NCI-H1694 treated with DMSO at 0.1 percent for 48 hours (cell line): ENCODE measurements around the gene MORF4L1.
"Not testable (repeated sequence)": the region's sequence is repeated elsewhere in the genome, so short reads cannot be mapped to it uniquely, and the experiment has no call there.

Experiments used
- DNase-seq: peaks from one replicate; lab custom pipeline; 2025; lab: John Stamatoyannopoulos, UW

The MORF4L1 gene

DNA sequence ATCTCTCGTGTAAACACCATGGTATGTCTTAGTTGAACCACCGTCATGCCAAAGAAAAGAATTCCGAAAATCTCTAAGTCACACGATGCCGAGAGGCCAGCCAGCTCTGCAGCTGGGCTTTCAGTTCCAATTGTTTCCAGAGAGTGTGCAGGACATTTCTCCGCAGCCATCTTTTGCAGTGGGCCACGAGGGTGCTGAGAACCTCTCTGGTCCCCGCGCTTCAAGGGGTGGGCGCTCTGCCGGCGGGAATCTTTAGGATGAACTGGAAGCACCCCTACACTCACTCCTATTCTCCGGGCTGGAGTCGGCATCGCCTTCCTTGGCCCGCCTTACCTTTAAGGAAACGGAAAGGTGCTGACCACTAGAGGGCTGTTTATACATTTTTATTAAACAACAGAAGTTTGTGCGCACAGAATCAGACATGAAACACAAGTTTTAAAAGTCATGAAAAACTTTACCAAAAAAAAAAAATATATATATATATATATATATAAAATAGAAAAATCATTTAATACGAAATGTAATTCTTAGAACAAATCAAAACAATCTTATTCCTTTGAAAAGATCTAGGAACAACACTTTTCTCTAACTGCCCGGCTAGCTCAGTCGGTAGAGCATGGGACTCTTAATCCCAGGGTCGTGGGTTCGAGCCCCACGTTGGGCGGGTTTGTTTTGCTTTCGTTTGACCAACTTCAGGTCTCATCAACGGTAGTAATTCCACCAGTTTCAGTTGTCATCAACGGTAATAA is 12.5 kb upstream of the MORF4L1 start:
- peak; percentile 76 for DNase-seq

DNA sequence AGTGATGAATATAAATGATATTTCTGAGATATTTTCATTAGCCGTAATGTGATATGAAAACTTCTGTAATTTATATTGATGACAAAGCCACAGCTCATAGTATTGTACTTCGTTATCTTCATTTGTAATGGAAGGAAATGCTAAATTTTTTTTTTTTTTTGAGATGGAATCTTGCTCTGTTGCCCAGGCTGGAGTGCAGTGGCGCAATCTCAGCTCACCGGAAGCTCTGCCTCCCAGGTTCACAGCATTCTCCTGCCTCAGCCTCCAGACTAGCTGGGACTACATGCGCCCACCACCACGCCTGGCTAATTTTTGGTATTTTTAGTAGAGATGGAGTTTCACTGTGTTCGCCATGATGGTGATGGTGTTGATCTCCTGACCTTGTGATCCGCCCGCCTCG is 7.1 kb upstream of the MORF4L1 start:
- not testable (repeated sequence) for DNase-seq

DNA sequence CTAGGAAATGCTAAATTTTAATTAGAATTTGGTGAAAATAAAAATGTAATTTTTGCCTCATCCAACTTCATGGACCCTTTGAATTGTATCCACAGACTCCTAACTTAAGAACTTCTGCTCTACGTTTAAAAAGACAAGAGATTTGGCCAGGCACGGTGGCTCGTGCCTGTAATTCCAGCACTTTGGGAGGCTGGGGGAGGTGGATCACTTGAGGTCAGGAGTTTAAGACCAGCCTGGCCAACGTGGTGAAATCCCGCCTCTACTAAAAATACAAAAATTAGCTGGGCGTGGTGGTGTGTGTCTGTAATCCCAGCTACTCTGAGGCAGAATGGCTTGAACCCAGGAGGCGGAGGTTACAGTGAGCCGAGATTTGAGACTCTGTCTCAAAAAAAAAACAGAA is 6.7 kb upstream of the MORF4L1 start:
- not testable (repeated sequence) for DNase-seq

DNA sequence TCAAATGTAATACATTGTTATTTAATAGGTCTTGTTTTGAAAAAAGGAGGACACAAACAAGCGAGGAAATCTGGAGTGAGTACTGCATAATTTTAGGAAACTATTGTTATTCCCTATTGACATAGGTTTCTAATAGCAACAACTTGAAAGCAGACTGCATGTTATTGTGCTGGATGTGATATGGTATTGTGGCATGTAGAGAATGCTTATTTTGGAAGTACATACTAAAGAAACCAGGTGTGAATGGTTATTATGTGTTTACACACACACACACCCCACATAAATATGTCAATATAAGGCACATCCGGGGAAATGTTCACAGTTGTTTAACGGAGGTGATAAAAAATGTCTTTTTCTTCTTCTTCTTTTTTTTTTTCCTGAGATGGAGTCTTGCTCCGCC is 5.9 kb upstream of the MORF4L1 start:
- DNase-seq, result no peak

DNA sequence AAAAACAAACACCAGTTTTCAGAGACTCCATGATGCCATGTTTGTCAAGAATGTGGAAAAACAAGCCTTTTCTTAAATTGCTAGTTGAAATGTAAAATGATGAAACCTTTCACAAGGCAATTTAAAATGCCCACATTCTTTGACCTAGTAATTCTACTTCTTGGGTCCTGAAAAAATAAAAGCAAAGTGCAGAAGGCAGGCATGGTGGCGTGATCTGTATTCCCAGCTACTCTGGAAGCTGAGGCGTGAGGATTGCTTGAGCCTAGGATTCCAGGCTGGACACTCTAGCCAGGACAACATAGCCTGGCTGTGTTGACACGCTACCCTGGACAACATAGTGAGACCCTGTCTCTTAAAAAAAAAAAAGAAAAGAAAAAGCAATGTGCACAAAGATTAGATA is 4.3 kb upstream of the MORF4L1 start:
- DNase-seq, result no peak

DNA sequence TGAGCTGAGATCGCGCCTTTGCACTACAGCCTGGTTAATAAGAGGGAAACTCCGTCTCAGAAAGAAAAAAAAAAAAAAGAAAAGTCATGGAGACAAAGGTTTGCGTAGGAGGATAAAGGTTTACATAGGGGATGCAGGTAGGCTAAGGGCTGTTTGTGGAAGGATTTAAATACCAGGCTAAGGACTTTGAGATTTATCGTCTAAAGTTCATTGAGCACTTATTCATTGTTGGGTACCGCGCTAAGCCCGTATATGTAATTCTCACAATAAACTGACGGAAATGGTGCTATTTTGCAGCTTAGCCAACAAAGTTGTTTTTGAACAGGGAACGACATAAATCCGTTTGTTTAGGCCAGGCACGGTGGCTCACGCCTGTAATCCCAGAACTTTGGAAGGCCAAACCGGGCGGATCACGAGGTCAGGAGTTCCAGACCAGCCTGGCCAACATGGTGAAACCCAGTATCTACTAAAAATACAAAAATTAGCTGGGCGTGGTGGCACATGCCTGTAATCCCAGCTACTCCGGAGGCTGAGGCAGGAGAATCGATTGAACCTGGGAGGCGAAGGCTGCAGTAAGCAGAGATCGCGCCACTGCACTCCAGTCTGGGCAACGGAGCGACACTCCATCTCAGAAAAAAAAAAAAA is 1.1 kb upstream of the MORF4L1 start:
- not testable (repeated sequence) for DNase-seq

DNA sequence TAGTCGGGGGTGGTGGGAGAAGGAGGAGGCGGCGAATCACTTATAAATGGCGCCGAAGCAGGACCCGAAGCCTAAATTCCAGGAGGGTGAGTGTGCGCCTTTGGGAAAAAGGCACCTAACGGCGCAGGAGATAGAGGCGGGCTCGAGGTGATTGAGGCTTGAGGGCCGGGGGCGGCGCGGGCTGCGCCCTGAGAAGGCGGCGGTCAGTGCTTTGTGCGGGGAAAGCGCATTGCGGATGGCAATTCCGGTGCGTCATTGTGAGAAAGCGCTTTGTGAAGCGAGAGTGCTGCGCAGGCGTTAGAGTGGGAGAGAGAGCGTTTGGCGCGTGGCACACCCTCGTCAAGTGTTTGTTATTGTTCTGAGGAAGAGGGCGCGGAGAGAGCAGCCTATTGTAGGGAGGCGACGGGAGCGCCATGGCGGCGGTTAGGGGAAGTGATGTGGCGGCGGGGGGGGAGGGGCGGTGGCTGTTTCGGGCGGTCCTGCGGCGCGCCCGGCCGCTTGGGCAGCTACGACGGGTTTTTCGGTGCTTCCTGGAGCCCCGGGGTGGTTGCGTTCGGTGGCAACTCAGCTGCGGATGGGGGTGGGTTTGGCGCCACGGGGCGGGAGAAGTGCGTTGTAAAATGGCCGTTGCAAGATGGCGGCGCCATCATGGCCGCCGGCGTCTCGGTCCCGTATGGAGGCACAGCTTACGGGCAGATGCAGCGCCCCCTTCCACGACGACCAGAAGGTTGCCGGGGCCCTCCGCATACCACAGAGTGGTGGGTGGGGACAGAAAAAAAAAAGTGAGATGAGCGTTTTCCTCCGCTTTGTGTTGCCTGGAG is 492 bp downstream of the MORF4L1 start:
- peak; percentile 72 for DNase-seq

DNA sequence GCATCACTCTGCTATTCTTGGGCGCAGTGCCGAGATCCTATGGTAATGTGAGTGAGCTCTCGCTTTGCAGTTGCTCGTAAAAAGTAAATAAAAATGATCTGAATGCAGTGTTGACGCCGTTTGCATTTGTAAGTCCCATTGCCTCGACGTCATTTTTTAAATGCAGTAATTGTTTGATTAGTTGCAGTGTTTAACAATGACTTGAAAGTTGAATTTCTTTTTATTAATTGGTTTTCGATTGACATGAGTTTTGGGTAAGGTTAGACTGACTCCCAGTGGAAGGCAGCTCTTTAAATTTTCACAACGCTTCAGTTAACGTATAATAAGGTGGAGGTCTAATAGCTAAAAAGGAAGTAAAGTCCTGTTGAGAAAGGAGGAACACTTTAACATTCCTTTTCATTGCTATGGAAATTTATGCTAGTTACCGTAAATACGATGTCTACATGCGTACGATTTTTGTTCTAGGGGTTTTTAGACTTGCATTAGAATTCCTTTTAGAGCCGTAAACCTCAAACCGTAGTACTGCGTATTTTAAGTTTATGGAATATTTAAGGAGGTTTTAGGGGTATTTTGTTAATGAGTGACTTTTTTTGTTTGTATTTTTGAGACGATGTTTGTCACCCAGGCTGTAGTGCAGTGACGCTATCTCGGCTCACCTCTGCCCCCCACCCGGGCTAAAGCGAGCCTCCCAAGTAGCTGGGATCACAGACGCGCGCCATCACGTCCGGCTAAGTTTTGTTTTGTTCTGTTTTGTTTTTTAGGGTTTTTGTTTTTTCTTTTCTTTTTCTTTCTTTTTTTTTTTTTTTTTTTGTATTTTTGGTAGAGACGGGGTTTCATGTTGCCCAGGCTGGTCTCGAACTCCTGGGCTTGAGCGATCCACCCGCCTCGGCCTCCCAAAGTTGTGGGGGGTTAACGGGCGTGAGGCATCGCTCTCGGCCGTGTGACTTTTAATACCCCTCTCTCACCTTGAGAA is 1.4 kb downstream of the MORF4L1 start:
- no peak for DNase-seq

DNA sequence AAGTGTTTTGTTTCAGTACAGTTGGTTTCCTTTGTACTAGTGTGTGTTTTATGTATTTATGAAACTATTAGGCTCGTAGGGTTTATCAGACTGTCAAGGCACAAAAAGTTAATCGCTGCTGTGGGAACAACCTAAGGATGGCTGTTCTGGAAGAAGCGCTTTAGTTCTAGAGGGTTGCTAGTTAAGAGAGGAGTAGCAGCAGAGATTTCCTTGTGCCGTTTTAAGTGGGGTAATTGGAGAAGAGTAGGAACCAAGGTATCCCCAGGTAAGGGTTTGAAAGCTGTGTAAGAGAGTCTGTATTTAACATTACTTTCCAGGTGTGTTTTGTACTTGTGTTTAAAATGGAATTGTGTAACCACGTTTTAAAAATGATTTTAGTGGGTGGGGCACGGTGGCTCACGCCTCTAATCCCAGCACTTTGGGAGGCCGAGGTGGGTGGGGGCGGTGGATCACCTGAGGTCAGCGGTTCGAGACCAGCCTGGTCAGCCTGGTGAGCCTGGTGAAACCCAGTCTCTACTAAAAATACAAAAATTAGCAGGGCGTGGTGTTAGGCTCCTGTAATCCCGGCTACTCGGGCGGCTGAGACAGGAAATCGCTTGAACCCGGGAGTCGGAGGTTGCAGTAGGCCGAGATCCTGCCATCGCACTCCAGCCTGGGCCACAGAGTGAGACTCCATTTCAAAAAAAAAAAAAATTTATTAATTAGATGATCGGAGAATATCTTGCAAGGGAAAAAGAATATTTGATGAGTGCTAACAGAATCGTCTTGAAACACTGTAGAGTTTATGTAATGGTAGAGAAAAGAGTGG is 2.6 kb downstream of the MORF4L1 start:
- no peak for DNase-seq

DNA sequence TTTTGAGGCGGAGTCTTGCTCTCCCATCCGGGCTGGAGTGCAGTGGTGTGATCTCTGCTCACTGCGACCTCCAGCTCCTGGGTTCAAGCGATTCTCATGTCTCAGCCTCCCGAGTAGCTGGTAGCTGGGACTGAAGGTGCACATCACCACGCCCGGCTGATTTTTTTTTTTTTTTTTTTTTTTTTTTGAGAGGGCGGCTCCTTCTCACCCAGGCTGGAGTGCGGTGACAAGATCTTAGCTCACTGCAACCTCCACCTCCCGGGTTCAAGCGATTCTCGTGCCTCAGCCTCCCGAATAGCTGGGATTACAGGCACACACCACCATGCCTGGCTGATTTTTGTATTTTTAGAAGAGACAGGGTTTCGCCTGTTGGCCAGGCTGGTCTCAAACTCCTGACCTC is 4.3 kb downstream of the MORF4L1 start:
- not testable (repeated sequence) for DNase-seq

DNA sequence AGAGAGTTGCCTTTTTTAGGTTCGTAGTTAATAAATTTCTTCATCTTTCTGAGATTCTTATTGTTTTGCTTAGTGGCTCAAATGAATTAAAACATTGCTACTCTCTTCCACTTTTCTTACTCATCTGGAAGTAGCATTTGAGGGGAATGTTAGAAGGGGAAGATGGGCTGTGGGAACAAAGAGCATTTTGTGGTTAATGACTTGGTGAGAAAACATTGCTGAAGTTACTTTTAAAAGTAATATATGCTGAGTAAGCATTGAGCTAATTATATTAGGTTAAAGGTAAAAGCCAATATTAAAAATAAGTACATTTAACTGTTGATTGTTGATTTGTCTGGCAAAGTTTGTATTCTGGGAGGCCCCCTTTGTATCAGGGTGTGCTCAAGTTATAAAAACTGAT is 5.7 kb downstream of the MORF4L1 start:
- DNase-seq, result no peak

DNA sequence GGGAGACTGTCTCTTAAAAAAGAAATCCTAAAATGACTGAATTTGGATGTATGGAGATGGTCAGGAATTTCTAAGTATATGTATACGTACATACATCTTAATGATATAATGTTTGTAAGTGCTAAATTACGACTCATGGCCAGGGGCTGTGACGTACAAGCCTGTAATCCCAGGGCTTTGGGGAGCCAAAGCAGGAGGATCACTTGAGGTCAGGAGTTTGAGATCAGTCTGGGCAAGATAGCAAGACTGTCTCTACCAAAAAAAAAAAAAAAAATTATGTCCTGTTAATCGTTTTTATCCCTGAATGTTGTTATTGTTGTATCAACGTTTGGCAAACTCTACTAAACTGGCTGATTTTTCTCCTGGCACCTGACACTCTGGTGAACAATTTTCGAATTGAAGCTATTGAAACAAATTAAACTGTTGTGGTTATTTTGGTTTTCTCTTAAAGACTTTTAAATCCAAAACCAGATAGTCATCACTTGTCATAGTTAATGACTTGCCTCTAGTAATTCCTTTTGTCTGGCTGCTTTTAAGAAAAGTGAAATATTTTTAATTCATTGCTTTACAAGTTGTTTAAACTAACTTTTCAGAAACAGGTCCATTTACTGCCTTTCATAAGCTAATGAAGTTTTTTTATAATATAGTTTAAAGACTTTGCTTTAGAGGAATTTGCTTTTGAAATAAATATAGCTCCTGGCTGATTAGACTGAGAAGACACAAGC is 7.0 kb downstream of the MORF4L1 start:
- DNase-seq, result no peak

DNA sequence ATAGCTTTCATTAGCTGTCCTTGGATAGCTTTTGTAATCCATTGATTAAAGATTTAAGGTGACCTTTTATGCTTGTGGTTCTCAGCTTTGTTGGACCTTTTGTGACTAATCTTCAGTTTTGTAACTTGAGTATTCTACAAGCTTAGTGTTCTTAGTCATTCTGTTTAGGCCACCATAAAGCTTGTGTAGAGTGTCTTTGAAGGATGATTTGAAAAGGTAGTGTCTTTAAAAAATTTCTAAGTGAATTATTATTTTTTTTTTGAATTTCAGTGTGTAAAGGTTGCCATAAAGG is 7.5 kb downstream of the MORF4L1 start:
- DNase-seq, result no peak

DNA sequence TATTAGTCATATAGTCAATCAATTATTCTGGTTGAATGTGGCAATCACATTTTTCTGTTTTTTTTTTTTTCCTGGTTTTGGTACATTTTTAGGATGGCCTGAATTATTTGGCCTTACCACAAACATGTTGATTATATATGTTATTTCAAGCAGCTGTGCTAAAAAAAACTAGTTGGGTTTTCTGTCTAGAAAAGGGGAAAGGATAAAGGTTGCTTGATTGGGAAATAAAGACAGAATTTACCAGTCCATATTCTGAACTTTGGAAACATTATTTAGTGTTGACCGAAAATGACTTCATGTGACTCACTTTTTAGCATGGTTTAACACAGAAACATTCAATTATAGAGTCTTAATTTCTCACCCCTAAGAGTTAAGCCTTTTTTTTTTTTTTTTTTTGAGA is 8.1 kb downstream of the MORF4L1 start:
- no peak for DNase-seq

DNA sequence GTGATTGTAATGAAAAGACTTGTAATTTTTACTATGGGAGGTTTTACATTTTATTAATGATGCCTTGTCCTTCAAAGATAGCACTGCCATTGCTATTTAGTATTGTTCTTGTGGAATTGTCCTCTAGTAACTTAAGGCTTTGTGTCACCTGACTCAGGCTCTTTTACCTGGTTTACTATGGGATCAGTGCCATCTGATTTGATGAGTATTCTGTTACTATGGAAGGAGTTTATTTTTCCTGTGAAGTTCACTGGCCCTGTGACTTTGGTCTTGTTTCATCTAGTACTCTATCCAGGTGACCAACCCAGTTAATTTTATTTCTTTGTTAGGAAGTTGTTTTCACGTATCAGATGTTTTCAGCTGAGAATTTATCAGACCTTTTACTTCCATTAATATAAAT is 9.0 kb downstream of the MORF4L1 start:
- no peak for DNase-seq

DNA sequence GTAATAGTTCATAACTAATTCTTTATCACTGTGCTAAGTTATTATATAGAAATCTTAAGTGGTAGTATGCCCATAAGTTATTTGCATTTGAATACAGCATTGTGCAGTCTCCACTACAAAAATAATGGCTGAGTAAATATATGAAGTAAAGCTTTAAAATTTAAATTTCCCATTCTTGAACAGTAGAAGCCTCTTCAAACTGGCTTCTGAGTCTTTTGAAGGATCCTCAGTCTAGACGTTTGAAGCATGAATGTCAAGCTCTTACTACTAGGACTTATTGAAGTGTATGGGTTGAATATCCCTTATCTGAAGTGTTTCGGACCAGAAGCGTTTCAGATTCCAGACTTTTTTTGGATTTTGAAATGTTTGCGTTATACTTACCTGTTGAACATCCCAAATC is 16.3 kb downstream of the MORF4L1 start:
- no peak for DNase-seq

DNA sequence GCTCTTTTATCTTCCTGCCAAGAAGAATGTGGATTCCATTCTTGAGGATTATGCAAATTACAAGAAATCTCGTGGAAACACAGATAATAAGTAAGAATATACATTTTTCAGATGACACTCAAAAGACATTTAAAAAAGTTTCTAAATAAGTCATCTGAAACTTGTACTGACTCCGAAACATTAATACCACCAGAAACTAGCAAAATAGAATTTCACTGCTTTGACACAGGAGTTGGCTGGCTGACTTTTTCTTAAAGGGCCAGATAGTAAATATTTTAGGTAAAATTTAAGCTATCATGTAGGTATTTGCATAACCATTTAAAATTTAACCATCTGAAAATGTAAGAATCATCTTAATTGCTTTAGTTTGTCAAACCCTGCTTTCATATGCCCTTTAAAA is 20.8 kb downstream of the MORF4L1 start:
- DNase-seq, result no peak

DNA sequence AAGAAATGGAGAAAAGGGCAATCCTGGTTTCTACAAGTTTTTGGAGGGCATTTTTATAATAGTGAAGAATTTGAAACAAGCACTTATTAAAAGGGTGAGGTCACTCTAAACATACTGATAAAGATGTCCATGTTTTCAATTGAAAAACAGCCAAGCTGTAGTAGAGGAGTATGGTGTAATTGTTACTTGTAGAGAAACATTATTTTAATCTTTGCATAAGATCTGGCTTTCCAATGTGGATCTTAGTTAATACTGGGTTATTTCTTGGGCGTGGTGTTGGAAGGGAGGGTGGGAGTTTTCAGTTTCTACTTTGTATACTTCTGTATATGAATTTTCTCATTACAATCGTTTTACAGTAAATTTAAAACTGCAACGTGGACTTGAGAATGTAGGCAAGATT is 22.8 kb downstream of the MORF4L1 start:
- DNase-seq, result no peak

DNA sequence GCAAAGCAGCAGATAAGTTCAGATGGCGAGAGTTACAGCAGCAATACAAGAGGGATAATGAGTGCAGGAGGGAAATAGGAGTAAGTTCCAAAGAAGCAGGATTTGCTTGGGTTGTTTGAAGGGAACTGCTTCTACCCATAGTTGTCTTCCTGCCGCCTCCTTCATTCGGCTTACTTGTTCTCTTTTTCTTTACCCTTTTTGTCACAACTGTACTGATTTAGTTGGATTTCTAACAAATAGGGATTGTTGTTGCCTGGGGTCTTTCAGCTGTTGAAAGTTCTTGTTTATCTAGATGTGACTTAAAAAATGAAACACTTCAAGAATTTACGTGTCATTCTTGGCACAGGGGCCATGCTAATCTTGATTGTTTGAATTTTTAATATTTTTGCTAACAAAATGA is 25.9 kb downstream of the MORF4L1 start:
- DNase-seq, result no peak

DNA sequence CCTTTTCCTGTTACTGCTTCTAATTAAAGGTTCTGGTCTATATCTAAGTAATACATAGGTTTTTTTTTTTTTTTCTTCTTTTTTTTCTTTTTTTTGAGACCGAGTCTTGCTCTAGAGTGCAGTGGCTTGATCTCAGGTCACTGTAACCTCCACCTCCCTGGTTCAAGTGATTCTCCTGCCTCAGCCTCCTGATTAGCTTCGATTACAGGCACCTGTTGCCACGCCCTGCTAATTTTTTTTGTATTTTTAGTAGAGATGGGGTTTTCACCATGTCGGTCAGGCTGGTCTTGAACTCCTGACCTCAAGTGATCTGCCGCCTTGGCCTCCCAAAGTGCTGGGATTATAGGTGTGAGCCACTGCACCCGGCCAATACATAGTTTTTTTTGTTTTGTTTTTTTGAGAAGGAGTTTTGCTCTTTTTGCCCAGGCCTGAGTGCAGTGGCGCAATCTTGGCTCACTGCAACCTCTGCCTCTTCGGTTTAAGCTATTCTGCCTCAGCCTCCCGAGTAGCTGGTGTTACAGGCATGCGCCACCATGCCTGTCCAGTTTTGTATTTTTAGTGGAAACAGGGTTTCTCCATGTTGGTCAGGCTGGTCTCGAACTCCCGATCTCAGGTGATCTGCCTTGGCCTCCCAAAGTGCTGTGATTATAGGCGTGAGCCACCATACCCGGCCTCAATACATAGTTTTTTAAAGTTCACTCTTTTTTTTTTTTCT is 28.3 kb downstream of the MORF4L1 start:
- not testable (repeated sequence) for DNase-seq
